Heart left ventricle (tissue), 16 donors: Measurements from ENCODE around the gene KDM4B. TPM values are rescaled to one million over a fixed set of nuclear protein-coding genes. Genes with fewer than 3 reads are reported as not detected.

Experiments
- ATAC-seq, 4 donors: fragments of 200-7000 bp; cut with Tn5 transposase; one replicate each; pipeline ENCODE4 v1.9.1; 2020 to 2022; ENCODE audit warnings: moderate library complexity in 4 of 4, mild to moderate bottlenecking in 3 of 4, moderate number of reproducible peaks in 1 of 4
- DNase-seq, 5 donors: peaks; one replicate each; pipeline ENCODE4 v3.0.0-alpha.2; 2020
- H3K27ac ChIP-seq, 12 donors: fragments of 200-600 bp; sonication (generic) in 4 of 12; one replicate each; pipeline versions ENCODE4 v1.5.0 to v1.8.0; 2016 to 2022; ENCODE audit warnings: mild to moderate bottlenecking in 2 of 12
- H3K27me3 ChIP-seq, 9 donors: fragments of 200-600 bp; sonication (generic) in 2 of 9; one replicate each; pipeline versions ENCODE4 v1.5.1 to v1.8.0; 2016 to 2022; ENCODE audit warnings: mild to moderate bottlenecking in 3 of 9
- H3K36me3 ChIP-seq, 9 donors: fragments of 200-600 bp; sonication (generic) in 2 of 9; one replicate each; pipeline versions ENCODE4 v1.5.0 to v1.8.0; 2018 to 2022; ENCODE audit warnings: mild to moderate bottlenecking in 2 of 9
- H3K4me1 ChIP-seq, 12 donors: fragments of 200-600 bp; sonication (generic) in 4 of 12; one replicate each; pipeline versions ENCODE4 v1.5.0 to v1.8.0; 2016 to 2022; ENCODE audit warnings: mild to moderate bottlenecking in 3 of 12
- H3K4me3 ChIP-seq, 12 donors: fragments of 200-600 bp; sonication (generic) in 4 of 12; one replicate each; pipeline versions ENCODE4 v1.5.0 to v1.8.0; 2017 to 2022; ENCODE audit warnings: mild to moderate bottlenecking in 9 of 12, moderate library complexity in 4 of 12
- H3K9me3 ChIP-seq, 12 donors: fragments of 200-600 bp; sonication (generic) in 4 of 12; one replicate each; pipeline versions ENCODE4 v1.5.0 to v1.8.0; 2016 to 2022; ENCODE audit warnings: mild to moderate bottlenecking in 1 of 12
- POLR2A ChIP-seq, 2 donors: fragments of 450-650 bp; IDR thresholded peaks; one replicate each; pipeline ENCODE4 v1.6.1; 2017; ENCODE audit warnings: antibody characterized with exemption in 2 of 2, mild to moderate bottlenecking in 2 of 2, moderate library complexity in 2 of 2
- WGBS, 4 donors: extraction: QIAGEN DNeasy Blood & Tissue Kit in 2 of 4; methylation state at CpG; one replicate each; pipeline versions ENCODE4 v1.1.5 to v1.1.7; 2013 to 2018; 5-methylcytosine and 5-hydroxymethylcytosine counted together
- intact Hi-C, 10 donors: fragments of 100-400 bp; cut with DNase I; formaldehyde crosslinking; loops; one replicate each; pipeline versions ENCODE4 v1.11.1 to v1.14.2; 2022
- polyA plus RNA-seq, 2 donors: library from polyadenylated mRNA; stranded (reverse); fragments of 200-250 nt; gene quantifications; one replicate each; pipeline ENCODE4 v1.2.3, GENCODE V29; 2013
- total RNA-seq, 9 donors: library from RNA; depleted of rRNA in 2 of 9; stranded (reverse); fragments of >200 nt in 2 of 9; fragmentation: NEBNext Ultra II Directional in 3 of 9; extraction: Animal tissue kit (Norgen Biotek cat#: 25700) in 3 of 9; gene quantifications; one replicate each; pipeline versions ENCODE4 v1.1.0 to v1.2.4, GENCODE V29; 2016 to 2023
- TF ChIP-seq, protein P1 (sequence below), 12 donors: fragments of 200-600 bp; sonication (generic) in 4 of 12; IDR thresholded peaks; one replicate each; pipeline versions ENCODE4 v1.5.0 to v1.8.0; 2018 to 2022; ENCODE audit warnings: antibody characterized with exemption in 12 of 12, mild to moderate bottlenecking in 5 of 12
- donor health status: ischemic (EF 13 %, LVEDD 7.1; RV severe dilation, severe dysfunction).
- donor health status: healthy with polysubstance abuse.
- donor health status: DM: no; HTN: yes; CAD: no.
- donor health status: DM: no; HTN: no; CAD: no.
- donor health status: ischemic (EF 25% LVEDD 6.9; RV normal size, moderate dysfunction).
- donor health status: ischemic (EF 25% LVEDD 5.7; RV mildly dilated, moderate dysfunction).
- donor health status: healthy.
- donor health status: DM: yes; HTN: yes; CAD: no.
- donor health status: ischemic (EF 35%, LVEDD 5.7; RV mildly dilated, moderate dysfunction).
- donor health status: nonischemic (EF 11% LVEDD 7.7; RV severe dilation, severe dysfunction).
- donor health status: DM: yes; HTN: yes; CAD: no.
- donor health status: PGD.
- donor health status: ischemic (EF 29% LVEDD 5.4; RV normal size, mild dysfunction).
- donor health status: nonischemic (EF 23%, LVEDD 6.1; RV moderate dilation, normal function).

The KDM4B gene
- total and polyA plus RNA-seq, 11 donors: 21.5 to 36.5 (median 27.2) TPM

GRCh38 chr19:5094768-5095567, 126.1 kb downstream of the KDM4B start:
- 89 to 92% (median 91%) methylated on average over 14 to 31 of the region's 31 CpGs for WGBS, 4 donors
- peaks cover 2 to 38% (median 32%) of the 10 kb centered on the region in 12 donors for H3K4me1 ChIP-seq
- H3K9me3 ChIP-seq: peaks cover 0 to 22% (median 13%) of the 10 kb centered on the region in 12 donors
- no peaks in the 10 kb centered on the region for H3K27me3 ChIP-seq
- TF ChIP-seq, protein P1, sequence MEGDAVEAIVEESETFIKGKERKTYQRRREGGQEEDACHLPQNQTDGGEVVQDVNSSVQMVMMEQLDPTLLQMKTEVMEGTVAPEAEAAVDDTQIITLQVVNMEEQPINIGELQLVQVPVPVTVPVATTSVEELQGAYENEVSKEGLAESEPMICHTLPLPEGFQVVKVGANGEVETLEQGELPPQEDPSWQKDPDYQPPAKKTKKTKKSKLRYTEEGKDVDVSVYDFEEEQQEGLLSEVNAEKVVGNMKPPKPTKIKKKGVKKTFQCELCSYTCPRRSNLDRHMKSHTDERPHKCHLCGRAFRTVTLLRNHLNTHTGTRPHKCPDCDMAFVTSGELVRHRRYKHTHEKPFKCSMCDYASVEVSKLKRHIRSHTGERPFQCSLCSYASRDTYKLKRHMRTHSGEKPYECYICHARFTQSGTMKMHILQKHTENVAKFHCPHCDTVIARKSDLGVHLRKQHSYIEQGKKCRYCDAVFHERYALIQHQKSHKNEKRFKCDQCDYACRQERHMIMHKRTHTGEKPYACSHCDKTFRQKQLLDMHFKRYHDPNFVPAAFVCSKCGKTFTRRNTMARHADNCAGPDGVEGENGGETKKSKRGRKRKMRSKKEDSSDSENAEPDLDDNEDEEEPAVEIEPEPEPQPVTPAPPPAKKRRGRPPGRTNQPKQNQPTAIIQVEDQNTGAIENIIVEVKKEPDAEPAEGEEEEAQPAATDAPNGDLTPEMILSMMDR (IDR thresholded peaks at IDR 0.05): no peak
- no peak for TF ChIP-seq POLR2A (IDR thresholded peaks at IDR 0.05)
- H3K27ac ChIP-seq: no peak overlapping the region
- no peak for ATAC-seq
- peak in 1 of 5 donors; percentile 55 for DNase-seq
- no peak overlapping the region for H3K4me3 ChIP-seq
- intact Hi-C loops: no loop called here
- H3K36me3 ChIP-seq: peaks cover 0 to 16% (median 6%) of the 10 kb centered on the region in 9 donors

DNA sequence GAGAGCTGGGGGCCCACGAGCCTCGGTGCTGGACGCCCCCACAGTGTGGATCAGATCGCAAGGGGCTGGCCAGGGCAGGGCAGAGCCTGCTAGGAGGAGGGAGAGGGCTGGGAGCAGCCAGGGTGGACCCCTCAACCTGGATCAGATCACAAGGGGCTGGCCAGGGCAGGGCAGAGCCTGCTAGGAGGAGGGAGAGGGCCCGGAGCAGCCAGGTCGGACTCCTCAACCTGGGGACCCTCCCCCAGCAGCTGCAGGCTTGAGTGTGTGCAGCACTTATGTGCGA, 126.6 kb downstream of the KDM4B start:
- Histone ChIP-seq H3K9me3 (peaks cover 0 to 27% (median 18%) of the 10 kb centered on the region in 12 donors), H3K27ac (no peak overlapping the region), H3K4me3 (no peak overlapping the region), H3K27me3 (no peaks in the 10 kb centered on the region), H3K36me3 (peaks cover 0 to 18% (median 6%) of the 10 kb centered on the region in 9 donors), H3K4me1 (peaks cover 2 to 36% (median 32%) of the 10 kb centered on the region in 12 donors)
- DNase-seq (no peak), ATAC-seq (no peak)
- WGBS, 4 donors: 87 to 96% (median 90%) methylated on average over 5 to 7 of the region's 7 CpGs
- no peak for TF ChIP-seq POLR2A (IDR thresholded peaks at IDR 0.05)
- TF ChIP-seq, protein P1 (IDR thresholded peaks at IDR 0.05): no peak
- intact Hi-C loops: no loop called here

- H3K9me3 ChIP-seq: peaks cover 0 to 27% (median 18%) of the 10 kb centered on the region in 12 donors
- no peak for TF ChIP-seq POLR2A (IDR thresholded peaks at IDR 0.05)
- TF ChIP-seq, protein P1 (IDR thresholded peaks at IDR 0.05): no peak
- H3K4me3 ChIP-seq: no peak overlapping the region
- H3K36me3 ChIP-seq: peaks cover 0 to 18% (median 6%) of the 10 kb centered on the region in 9 donors
- WGBS, 4 donors: 97 to 99% (median 98%) methylated on average over 11 to 37 of the region's 37 CpGs
- ATAC-seq (no peak), DNase-seq (peak in 1 of 5 donors; percentile 50)
- intact Hi-C loops: no loop called here
- peaks cover 0 to 25% (median 21%) of the 10 kb centered on the region in 12 donors for H3K4me1 ChIP-seq
- H3K27ac ChIP-seq: no peak overlapping the region
- no peaks in the 10 kb centered on the region for H3K27me3 ChIP-seq
Observed at GRCh38 chr19:5096536-5096935, 127.6 kb downstream of the KDM4B start.

DNA sequence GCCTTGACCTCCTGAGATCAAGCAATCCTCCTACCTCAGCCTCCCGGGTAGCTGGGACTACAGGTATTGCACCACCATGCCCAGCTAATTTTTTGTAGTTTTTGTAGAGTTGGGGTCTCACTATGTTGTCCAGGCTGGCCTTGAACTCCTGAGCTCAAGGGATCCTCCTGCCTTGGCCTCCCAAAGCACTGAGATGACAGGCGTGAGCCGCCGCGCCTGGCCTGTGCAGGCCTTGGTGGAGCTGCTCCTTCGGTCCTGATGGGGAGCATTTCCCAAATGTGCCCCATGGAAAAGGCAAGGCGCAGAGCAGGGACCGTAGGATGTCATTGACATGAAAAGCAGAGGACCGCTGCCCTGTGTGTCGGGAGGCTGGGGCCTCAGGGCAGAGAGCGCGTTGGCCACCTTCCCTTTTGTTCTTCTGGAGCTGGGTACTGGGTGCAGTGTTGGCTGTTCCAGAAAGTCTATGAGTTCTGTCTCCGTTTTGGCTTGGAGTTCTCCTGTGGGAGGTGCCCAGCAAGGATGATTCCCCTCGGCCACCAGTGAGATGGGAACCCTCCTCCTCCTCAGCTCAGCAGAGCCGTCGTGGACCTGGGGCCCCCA, 128.5 kb downstream of the KDM4B start:
- H3K9me3 ChIP-seq: peaks cover 0 to 27% (median 18%) of the 10 kb centered on the region in 12 donors
- WGBS, 4 donors: 90 to 95% (median 94%) methylated on average over 16 of the region's 16 CpGs

More for the DNA sequence above, 128.5 kb downstream of the KDM4B start:
- H3K27ac ChIP-seq: no peak overlapping the region
- peaks cover 0 to 18% (median 6%) of the 10 kb centered on the region in 9 donors for H3K36me3 ChIP-seq
- DNase-seq (no peak), ATAC-seq (no peak)
- TF ChIP-seq POLR2A (IDR thresholded peaks at IDR 0.05): no peak
- TF ChIP-seq, protein P1 (IDR thresholded peaks at IDR 0.05): no peak
- H3K4me1 ChIP-seq: peaks cover 0 to 20% (median 13%) of the 10 kb centered on the region in 12 donors
- no peak overlapping the region for H3K4me3 ChIP-seq
- intact Hi-C loops: no loop called here
- H3K27me3 ChIP-seq: no peaks in the 10 kb centered on the region
